Measurements from ENCODE around the gene GLI3.
A peak's percentile ranks its signal among the peaks of the same experiment; 100 is the strongest.

Gene GLI3

GRCh38 chr7:42035210-42035609 lies 201.8 kb downstream of the GLI3 start:
- Mint-ChIP-seq H3K4me3 (no peak overlapping the region), H3K27ac (no peak overlapping the region), H3K9me3 (peaks cover under 1% of the 10 kb centered on the region), H3K36me3 (ENCODE audit: low read depth) (peaks cover 86% of the 10 kb centered on the region), H3K27me3 (ENCODE audit: low read depth, poor library complexity) (peaks cover 1% of the 10 kb centered on the region), H3K4me1 (no peaks in the 10 kb centered on the region)
- no peak for TF ChIP-seq CTCF (IDR thresholded peaks at IDR 0.05)
- DNase-seq = no peak

GRCh38 chr7:42033480-42033879 lies 203.5 kb downstream of the GLI3 start:
- DNase-seq = no peak
- H3K27me3 Mint-ChIP-seq (ENCODE audit: low read depth, poor library complexity) = peaks cover 2% of the 10 kb centered on the region
- H3K4me1 Mint-ChIP-seq = peaks cover 9% of the 10 kb centered on the region
- no peak for TF ChIP-seq CTCF (IDR thresholded peaks at IDR 0.05)
- no peak overlapping the region for H3K4me3 Mint-ChIP-seq
- H3K9me3 Mint-ChIP-seq = peaks cover 4% of the 10 kb centered on the region
- H3K36me3 Mint-ChIP-seq (ENCODE audit: low read depth) = peaks cover 89% of the 10 kb centered on the region
- peak overlapping the region; percentile 46 for H3K27ac Mint-ChIP-seq

- Mint-ChIP-seq H3K27ac (peak overlapping the region; percentile 92), H3K36me3 (ENCODE audit: low read depth) (peaks cover 90% of the 10 kb centered on the region), H3K27me3 (ENCODE audit: low read depth, poor library complexity) (peaks cover 2% of the 10 kb centered on the region), H3K9me3 (peaks cover 4% of the 10 kb centered on the region), H3K4me3 (no peak overlapping the region), H3K4me1 (peaks cover 39% of the 10 kb centered on the region)
- no peak for TF ChIP-seq CTCF (IDR thresholded peaks at IDR 0.05)
- no peak for DNase-seq
Observed at GRCh38 chr7:42029405-42029804, 207.6 kb downstream of the GLI3 start.

GRCh38 chr7:42027521-42027920 lies 209.5 kb downstream of the GLI3 start:
- TF ChIP-seq CTCF (IDR thresholded peaks at IDR 0.05) = no peak

GRCh38 chr7:42026622-42027197 lies 210.3 kb downstream of the GLI3 start:
- no peak for DNase-seq
- peaks cover 5% of the 10 kb centered on the region for H3K27me3 Mint-ChIP-seq (ENCODE audit: low read depth, poor library complexity)
- H3K4me3 Mint-ChIP-seq = no peak overlapping the region
- peaks cover 4% of the 10 kb centered on the region for H3K9me3 Mint-ChIP-seq
- H3K27ac Mint-ChIP-seq = no peak overlapping the region
- peaks cover 91% of the 10 kb centered on the region for H3K36me3 Mint-ChIP-seq (ENCODE audit: low read depth)
- peaks cover 66% of the 10 kb centered on the region for H3K4me1 Mint-ChIP-seq
- no peak for TF ChIP-seq CTCF (IDR thresholded peaks at IDR 0.05)

More at GRCh38 chr7:42027521-42027920, 209.5 kb downstream of the GLI3 start:
- H3K9me3 Mint-ChIP-seq = peaks cover 4% of the 10 kb centered on the region
- no peak for DNase-seq
- H3K4me3 Mint-ChIP-seq = no peak overlapping the region
- H3K36me3 Mint-ChIP-seq (ENCODE audit: low read depth) = peaks cover 90% of the 10 kb centered on the region
- H3K4me1 Mint-ChIP-seq = peaks cover 58% of the 10 kb centered on the region
- H3K27ac Mint-ChIP-seq = no peak overlapping the region
- peaks cover 2% of the 10 kb centered on the region for H3K27me3 Mint-ChIP-seq (ENCODE audit: low read depth, poor library complexity)
